Sigmoid colon (tissue), 7 donors: ENCODE measurements around the gene MAPK6. TPM values are rescaled to one million over a fixed set of nuclear protein-coding genes. Genes with fewer than 3 reads are reported as not detected.

Experiments
- DNase-seq: peaks from one replicate; pipeline ENCODE4 v3.0.0-alpha.2; 2019
- H3K27ac ChIP-seq, 4 donors: fragments of 200-600 bp; sonication (generic); one replicate each; pipeline ENCODE4 v1.5.1; 2016 to 2019; ENCODE audit warnings: mild to moderate bottlenecking in 1 of 4
- H3K27me3 ChIP-seq, 3 donors: fragments of 200-600 bp; sonication (generic); one replicate each; pipeline ENCODE4 v1.5.1; 2019; ENCODE audit warnings: mild to moderate bottlenecking in 1 of 3
- H3K36me3 ChIP-seq, 4 donors: fragments of 200-600 bp; sonication (generic); one replicate each; pipeline ENCODE4 v1.5.1; 2016 to 2019
- H3K4me1 ChIP-seq, 4 donors: fragments of 200-600 bp; sonication (generic); one replicate each; pipeline ENCODE4 v1.5.1; 2017 to 2019
- H3K4me3 ChIP-seq, 4 donors: fragments of 200-600 bp; sonication (generic); one replicate each; pipeline ENCODE4 v1.5.1; 2017 to 2019; ENCODE audit warnings: mild to moderate bottlenecking in 2 of 4, moderate library complexity in 1 of 4
- H3K9me3 ChIP-seq, 4 donors: fragments of 200-600 bp in 3 of 4; sonication (generic) in 3 of 4; one replicate each; pipeline versions ENCODE4 v1.5.1 to v1.6.1; 2013 to 2019
- CTCF ChIP-seq, 4 experiments: fragments of 450-650 bp in 3 of 4; fragments of 200-600 bp in 1 of 4; IDR thresholded peaks; one replicate each; pipeline ENCODE4 v1.5.1; 2016 to 2019; ENCODE audit warnings: antibody characterized with exemption in 4 of 4, mild to moderate bottlenecking in 3 of 4, moderate library complexity in 2 of 4
- EP300 ChIP-seq, 4 donors: sonication (generic); formaldehyde crosslinking; IDR thresholded peaks; one replicate each; pipeline ENCODE4 v1.6.1; 2017; ENCODE audit warnings: antibody characterized with exemption in 4 of 4
- POLR2A ChIP-seq, 2 donors: fragments of 450-650 bp; IDR thresholded peaks; one replicate each; pipeline ENCODE4 v1.6.1; 2016; ENCODE audit warnings: antibody characterized with exemption in 2 of 2, mild to moderate bottlenecking in 2 of 2, moderate library complexity in 2 of 2
- POLR2AphosphoS5 ChIP-seq, 4 donors: sonication (generic); formaldehyde crosslinking; IDR thresholded peaks; one replicate each; pipeline ENCODE4 v1.6.1; 2017; ENCODE audit warnings: antibody characterized with exemption in 4 of 4
- WGBS, 2 donors: extraction: QIAGEN DNeasy Blood & Tissue Kit; methylation state at CpG; one replicate each; pipeline ENCODE4 v1.1.7; 2013; 5-methylcytosine and 5-hydroxymethylcytosine counted together
- intact Hi-C: fragments of 100-400 bp; cut with DNase I; formaldehyde crosslinking; loops from one replicate; pipeline ENCODE4 v1.15.1; 2023
- polyA plus RNA-seq, 3 donors: library from polyadenylated mRNA; stranded (reverse); fragments of 200-250 nt; gene quantifications; one replicate each; pipeline ENCODE4 v1.2.3, GENCODE V29; 2013
- total RNA-seq, 4 donors: library from RNA; depleted of rRNA; stranded (reverse); fragments of >200 nt; gene quantifications; one replicate each; pipeline ENCODE4 v1.1.0, GENCODE V29; 2016
- donor health status: healthy with polysubstance abuse.
- donor health status: Bipolar disorder and iron deficiency.
- donor health status: healthy.

MAPK6 gene
- total and polyA plus RNA-seq, 7 donors = 17.3 to 82.1 (median 24.1) TPM

GRCh38 chr15:52100807-52101442, 81.9 kb downstream of the MAPK6 start:
- H3K9me3 ChIP-seq = no peaks in the 10 kb centered on the region
- peak; percentile 93 for DNase-seq
- WGBS, 2 donors = 73 to 76% methylated on average over 6 of the region's 6 CpGs
- intact Hi-C loops = no loop called here
- H3K4me3 ChIP-seq = no peak overlapping the region
- H3K27me3 ChIP-seq = no peaks in the 10 kb centered on the region
- H3K36me3 ChIP-seq = no peaks in the 10 kb centered on the region
- peaks cover 0 to 11% (median 8%) of the 10 kb centered on the region in 4 donors for H3K4me1 ChIP-seq
- H3K27ac ChIP-seq = no peak overlapping the region
- peak in 1 of 4 donors; percentile 74 for TF ChIP-seq POLR2AphosphoS5 (IDR thresholded peaks at IDR 0.05)
- no peak for TF ChIP-seq CTCF (IDR thresholded peaks at IDR 0.05)
- peak in 1 of 4 donors; percentile 9 for TF ChIP-seq EP300 (IDR thresholded peaks at IDR 0.05)

- Histone ChIP-seq H3K27ac (peak overlapping the region in 1 of 4 donors; percentile 61), H3K4me1 (peaks cover 0 to 11% (median 8%) of the 10 kb centered on the region in 4 donors), H3K4me3 (no peak overlapping the region), H3K9me3 (no peaks in the 10 kb centered on the region), H3K36me3 (no peaks in the 10 kb centered on the region), H3K27me3 (no peaks in the 10 kb centered on the region)
- intact Hi-C loops = no loop called here
- TF ChIP-seq POLR2AphosphoS5 (IDR thresholded peaks at IDR 0.05) = no peak
- TF ChIP-seq CTCF (IDR thresholded peaks at IDR 0.05) = no peak
- 91 to 93% methylated on average over 16 of the region's 16 CpGs for WGBS, 2 donors
- DNase-seq = no peak
These were observed 82.7 kb downstream of the MAPK6 start for GRCh38 chr15:52101542-52102323.

- Histone ChIP-seq H3K4me1 (peaks cover 0 to 11% (median 8%) of the 10 kb centered on the region in 4 donors), H3K27ac (peak overlapping the region in 1 of 4 donors; percentile 61), H3K27me3 (no peaks in the 10 kb centered on the region), H3K36me3 (no peaks in the 10 kb centered on the region), H3K9me3 (no peaks in the 10 kb centered on the region), H3K4me3 (no peak overlapping the region)
- 87 to 91% methylated on average over 2 of the region's 2 CpGs for WGBS, 2 donors
- TF ChIP-seq EP300 (IDR thresholded peaks at IDR 0.05) (no peak), CTCF (IDR thresholded peaks at IDR 0.05) (no peak), POLR2AphosphoS5 (IDR thresholded peaks at IDR 0.05) (no peak), POLR2A (IDR thresholded peaks at IDR 0.05) (no peak)
- intact Hi-C loops = no loop called here
- DNase-seq = no peak
These were observed 83.4 kb downstream of the MAPK6 start for GRCh38 chr15:52102463-52102862.

- Histone ChIP-seq H3K4me3 (no peak overlapping the region), H3K9me3 (no peaks in the 10 kb centered on the region), H3K27me3 (peaks cover 0 to 4% (median 3%) of the 10 kb centered on the region in 3 donors), H3K36me3 (no peaks in the 10 kb centered on the region), H3K27ac (peak overlapping the region in 1 of 4 donors; percentile 61), H3K4me1 (peaks cover 0 to 11% (median 8%) of the 10 kb centered on the region in 4 donors)
- intact Hi-C loops = no loop called here
- peak in 1 of 4 donors; percentile 66 for TF ChIP-seq POLR2AphosphoS5 (IDR thresholded peaks at IDR 0.05)
- TF ChIP-seq CTCF (IDR thresholded peaks at IDR 0.05) = no peak
- 78 to 83% methylated on average over 5 of the region's 5 CpGs for WGBS, 2 donors
- peak; percentile 91 for DNase-seq
These were observed 84.5 kb downstream of the MAPK6 start for GRCh38 chr15:52103217-52104207.
